MM.1S (cell line): ENCODE measurements around the gene BBS10.

Source experiments
- EZH2 ChIP-seq: fragments of 300-600 bp; sonication (generic); optimal IDR thresholded peaks from 2 replicates; pipeline ENCODE3; 2017; ENCODE audit warnings: low read depth, mild to moderate bottlenecking, antibody characterized with exemption, low read length, mixed read lengths
- EZH2phosphoT487 ChIP-seq: fragments of 300-600 bp; sonication (generic); IDR thresholded peaks from 2 replicates; pipeline ENCODE4 v1.6.1; 2018; ENCODE audit warnings: antibody characterized with exemption, low read length
- TF ChIP-seq, protein P1 (sequence below): fragments of 300-600 bp; sonication (generic); IDR thresholded peaks from 2 replicates; pipeline ENCODE4 v1.5.1; 2016; ENCODE audit warnings: antibody characterized with exemption, low read length, mixed read lengths

DNA sequence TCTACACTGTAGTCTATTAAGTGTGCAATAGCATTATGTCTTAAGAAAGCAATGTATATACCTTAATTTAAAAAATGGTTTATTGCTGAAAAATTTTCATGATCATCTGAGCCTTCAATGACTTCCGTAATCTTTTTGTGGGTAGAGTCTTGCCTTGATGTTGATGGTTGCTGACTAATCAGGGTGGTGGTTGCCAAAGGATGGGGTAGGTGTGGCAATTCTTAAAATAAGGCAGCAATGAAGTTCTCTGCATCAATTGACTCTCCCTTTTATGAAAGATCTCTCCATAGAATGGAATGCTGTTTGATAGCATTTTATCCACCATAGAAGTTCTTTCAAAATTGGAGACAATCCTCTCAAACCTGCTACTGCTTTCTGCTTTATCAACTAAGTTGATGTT lies 41.1 kb downstream of the BBS10 start:
- TF ChIP-seq, protein P1, sequence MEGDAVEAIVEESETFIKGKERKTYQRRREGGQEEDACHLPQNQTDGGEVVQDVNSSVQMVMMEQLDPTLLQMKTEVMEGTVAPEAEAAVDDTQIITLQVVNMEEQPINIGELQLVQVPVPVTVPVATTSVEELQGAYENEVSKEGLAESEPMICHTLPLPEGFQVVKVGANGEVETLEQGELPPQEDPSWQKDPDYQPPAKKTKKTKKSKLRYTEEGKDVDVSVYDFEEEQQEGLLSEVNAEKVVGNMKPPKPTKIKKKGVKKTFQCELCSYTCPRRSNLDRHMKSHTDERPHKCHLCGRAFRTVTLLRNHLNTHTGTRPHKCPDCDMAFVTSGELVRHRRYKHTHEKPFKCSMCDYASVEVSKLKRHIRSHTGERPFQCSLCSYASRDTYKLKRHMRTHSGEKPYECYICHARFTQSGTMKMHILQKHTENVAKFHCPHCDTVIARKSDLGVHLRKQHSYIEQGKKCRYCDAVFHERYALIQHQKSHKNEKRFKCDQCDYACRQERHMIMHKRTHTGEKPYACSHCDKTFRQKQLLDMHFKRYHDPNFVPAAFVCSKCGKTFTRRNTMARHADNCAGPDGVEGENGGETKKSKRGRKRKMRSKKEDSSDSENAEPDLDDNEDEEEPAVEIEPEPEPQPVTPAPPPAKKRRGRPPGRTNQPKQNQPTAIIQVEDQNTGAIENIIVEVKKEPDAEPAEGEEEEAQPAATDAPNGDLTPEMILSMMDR, result no peak
- TF ChIP-seq EZH2phosphoT487 (no peak), EZH2 (no peak)
